CD4-positive, alpha-beta T cell treated with Interleukin-12 subunit alpha and Interleukin-12 subunit beta, for 1 hour (primary cell): ENCODE data around the gene VWA2.

Experiments
- DNase-seq: peaks from one replicate; pipeline ENCODE4 v3.0.0-alpha.2; 2020

VWA2 gene

DNA sequence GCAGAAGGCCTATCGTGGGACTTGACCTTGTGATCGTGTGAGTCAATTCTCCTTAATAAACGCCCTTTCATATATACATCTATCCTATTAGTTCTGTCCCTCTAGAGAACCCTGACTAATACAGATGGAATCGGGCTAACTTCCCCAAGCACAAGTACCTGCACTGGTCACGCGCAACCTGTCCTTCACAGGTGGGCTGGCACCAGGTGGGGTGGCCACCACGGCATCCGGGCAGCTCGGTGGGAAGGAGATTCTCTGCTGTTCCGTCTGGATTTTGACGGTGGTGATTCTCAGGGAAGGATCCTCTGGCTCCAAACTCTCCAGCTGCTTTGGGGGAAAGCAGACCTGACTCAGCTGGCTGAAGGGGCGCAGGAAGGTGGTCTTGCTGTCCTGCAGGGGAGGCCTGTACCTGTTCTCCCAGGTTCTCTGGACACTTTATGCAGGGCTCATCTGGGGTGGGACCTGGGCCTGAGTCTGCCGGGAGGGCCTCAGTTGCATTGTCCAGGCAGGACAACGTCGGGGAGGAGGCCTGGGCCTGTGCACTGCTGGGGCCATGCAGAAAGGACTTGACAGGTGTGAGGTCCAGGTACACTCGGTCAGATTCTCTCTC is 61.1 kb downstream of the VWA2 start:
- DNase-seq, result no peak

DNA sequence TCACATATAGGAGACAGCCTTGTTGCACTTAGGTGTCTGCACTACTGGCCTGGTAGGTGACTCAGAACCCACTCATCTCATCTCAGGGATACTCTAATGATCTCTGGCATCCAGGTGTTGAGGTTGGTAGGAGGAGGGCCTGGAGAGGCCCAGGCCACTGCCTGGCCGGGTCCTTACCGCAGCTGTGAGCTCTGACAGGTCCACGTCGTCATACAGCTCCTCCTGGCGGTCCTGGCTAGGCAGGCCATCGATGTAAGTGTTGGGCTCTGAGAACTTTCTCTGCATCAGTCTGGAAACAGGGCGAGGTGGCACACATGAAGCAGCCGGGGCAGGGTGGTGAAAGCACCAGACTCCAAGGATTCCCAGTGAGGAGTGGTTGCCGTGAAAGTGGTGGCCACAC is 62.1 kb downstream of the VWA2 start:
- DNase-seq, result no peak

DNA sequence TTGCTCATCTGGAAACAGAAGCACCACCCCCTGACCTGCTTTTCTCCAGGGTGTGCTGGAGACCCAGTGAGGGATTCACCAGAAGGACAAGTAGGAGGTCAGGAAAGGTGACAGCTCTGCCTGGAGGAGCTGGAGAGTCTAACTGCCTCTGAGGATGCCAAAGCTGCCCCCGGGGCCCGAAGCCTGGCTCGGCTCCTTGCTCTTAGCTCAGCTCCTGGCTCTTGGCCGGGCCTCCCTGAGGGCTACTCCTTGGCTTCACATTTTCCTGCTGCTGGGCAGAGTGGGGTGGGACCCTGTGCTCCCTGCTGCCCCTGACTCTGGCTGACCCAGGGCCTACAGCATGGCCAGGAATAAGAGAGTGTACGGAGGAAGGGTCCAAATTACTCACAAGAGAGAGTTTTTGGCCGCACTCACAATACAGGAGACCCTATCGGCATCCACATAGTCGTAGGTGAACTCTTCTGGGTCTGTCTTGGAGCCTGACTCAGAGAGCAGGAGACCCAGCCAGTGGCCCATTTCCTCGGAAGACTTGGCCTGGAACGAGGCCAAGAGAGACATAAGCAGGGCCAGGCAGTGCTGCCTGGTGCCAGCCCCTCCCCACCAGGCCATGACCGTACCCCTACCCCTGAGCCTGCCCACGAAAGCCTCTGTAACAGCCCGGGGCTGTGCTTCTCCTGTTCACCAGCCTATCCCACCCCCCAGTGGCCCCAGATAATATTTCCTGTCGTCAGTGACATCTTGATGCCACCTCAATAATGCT is 63.1 kb downstream of the VWA2 start:
- DNase-seq, result no peak

DNA sequence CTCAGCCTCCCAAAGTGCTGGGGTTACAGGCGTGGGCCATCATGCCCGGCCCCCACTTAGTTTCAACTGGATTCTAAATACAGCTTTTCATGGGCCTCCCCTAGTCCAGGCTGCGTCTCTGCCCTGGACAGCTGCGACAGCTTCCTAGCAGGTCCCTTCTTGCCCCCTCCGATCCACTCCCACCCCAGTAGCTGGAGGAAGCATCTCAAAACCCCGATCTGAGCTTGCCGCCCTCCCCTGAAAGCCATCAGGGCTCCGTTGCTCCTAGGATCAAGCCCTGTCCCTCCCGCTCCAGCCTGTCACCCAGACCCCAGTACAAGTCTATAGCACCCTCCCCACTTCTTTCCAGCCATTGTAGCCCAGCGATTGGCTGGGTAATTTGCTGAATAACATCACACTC is 64.5 kb downstream of the VWA2 start:
- no peak for DNase-seq

DNA sequence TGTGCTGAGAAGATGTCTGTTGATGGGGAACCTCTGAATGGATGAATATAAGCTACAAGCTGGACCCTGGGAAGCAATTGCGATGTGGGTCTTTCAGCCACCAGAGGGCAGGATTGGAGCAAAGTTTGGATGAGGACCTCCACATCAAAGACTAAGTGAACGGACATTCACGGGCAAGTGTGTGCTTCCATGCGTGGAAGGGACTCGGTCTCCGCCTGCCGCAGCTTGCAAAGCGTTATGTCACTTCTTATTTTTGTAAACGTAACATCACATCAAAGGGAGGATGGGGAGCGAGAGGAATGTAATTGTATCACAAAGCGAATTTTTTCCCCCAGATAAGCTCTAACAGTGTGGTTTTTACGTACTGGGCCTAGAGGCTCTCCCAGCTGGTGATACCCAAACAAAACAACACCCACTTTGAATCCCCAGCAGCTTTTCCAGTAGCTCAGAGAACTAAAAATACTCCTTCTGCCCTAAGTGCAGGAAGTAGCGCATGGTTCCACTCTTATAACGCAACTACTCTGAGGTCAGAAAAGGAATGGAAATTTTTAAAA is 65.0 kb downstream of the VWA2 start:
- peak; percentile 71 for DNase-seq

DNA sequence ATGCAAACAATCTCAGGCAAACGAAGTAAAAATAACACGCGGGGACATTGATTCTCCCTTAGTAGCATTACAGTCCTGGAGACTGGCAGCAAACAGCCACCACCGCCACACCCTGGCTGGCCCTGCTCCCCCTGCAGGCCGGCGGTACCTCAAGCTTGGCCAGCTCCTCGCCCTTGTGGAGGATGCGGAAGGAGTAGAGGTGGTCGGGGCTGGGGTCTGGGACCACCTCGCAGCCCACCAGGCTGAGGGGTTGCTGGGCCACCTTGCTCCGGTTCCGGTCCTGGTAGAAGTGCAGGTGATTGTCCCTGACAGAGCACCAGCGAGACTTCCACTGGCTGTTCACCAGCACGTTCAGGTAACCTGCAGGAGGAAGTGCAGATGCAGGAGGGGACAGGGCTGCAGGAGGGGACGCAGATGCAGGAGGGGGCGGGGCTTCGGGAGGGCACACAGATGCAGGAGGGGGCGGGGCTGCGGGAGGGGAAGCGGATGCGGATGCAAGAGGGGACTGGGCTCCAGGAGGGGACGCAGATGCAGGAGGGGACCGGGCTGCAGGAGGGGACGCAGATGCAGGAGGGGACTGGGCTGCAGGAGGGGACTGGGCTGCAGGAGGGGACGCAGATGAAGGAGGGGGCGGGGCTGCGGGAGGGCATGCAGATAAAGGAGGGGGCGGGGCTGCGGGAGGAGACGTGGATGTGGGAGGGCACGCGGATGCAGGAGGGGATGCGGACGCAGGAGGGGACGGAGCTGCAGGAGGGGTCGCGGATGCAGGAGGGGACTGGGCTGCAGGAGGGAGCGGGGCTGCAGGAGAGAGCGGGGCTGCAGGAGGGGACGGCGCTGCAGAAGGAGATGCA is 65.7 kb downstream of the VWA2 start:
- peak; percentile 66 for DNase-seq

DNA sequence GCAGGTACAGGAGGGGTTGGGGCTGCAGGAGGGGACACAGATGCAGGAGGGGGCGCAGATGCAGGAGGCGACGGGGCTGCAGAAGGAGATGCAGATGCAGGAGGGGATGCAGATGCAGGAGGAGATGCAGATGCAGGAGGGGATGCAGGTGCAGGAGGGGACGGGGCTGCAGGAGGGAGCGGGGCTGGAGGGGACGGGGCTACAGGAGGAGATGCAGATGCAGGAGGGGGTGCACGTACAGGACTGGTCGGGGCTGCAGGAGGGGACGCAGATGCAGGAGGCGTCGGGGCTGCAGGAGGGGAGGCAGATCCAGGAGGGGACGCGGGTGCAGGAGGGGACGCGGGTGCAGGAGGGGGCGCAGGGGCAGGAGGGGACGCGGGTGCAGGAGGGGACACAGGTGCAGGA is 66.5 kb downstream of the VWA2 start:
- DNase-seq, result no peak

DNA sequence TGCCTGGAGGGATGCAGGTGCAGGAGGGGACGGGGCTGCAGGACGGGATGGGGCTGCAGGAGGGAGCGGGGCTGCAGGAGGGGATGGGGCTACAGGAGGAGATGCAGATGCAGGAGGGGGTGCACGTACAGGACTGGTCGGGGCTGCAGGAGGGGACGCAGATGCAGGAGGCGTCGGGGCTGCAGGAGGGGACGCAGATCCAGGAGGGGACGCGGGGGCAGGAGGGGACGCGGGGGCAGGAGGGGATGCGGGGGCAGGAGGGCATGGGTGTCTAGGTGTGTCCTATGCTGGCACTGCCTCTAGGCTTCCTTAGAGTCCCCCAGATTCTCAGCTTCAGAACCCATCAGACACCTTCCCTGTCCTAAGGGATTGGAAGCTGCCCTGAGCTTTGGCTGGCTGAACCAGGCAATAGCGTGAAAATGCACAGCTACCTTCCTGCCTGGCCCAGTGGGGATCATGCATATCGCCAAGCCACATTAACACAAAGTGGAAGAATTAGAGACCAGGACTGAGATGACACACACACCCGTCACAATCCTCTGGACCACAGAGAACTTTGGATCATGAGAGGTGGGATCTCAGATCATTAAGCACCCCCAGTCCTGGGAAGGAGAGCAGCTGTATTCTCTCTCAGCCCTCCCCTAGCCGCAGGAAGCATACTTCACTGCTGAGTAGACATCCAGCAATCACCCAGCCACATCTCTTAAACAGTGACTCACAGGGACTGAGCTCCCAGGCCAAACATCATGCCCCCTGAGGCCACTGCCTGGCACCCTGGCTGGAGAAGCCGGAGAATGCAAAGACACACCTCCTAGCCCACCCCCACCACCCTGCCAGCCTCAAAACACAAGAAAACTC is 67.3 kb downstream of the VWA2 start:
- no peak for DNase-seq

DNA sequence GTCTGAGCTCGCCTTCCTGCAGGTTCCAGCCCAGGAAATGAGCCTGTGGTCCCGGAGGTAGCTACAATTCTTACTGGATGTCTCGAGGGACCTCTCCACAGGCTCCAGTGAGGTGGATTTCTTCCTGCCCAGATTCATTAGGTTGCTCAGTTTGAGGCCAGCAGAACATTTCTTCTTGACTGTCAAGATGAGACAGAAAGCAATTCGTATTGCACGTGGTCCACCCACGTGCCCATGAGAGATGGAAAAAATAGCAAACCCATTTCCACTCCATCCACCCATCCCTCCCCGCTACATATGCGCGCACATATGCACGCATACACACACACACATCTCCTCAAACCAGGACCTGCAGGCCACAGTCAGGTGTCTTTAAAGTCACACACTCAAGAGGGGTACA is 68.7 kb downstream of the VWA2 start:
- DNase-seq, result no peak

DNA sequence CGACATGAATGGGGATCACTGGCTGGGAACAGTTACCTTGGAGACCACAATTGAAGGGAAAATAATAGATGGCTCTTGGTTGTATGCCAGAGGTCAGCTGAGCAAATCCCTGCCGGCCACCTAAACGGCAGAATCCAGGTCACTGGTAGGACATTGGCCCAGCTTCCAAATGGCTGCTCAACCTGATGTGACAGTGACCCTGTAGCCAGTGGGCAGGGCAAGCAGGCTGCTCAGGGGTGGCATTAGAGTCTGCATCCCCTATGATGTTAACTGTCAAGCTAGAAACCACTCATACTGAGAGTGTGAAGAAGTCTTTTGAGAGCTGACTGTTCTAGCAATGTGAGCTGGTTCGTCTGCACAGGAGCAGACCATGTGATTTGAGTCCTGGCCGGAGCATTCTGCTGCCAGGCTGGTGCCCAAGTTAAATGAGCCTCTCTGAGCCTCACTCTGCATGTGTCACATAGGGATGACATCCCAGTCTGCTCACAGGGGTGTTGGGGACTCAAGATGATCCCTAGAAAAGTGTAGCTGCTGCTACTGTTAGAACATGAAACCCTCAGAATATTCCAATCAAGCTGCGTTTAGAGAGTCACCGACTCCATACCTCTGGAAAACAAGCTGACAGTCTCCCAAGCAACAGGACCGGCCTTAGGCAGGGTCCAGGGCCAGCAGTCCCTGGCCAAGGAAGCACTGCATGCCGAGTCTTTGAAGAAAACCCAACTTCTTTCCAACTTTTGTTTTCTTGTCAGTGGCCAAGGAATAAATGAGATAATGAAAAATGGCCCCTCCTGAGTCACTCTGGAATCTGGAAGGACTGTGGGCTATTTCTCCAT is 69.7 kb downstream of the VWA2 start:
- no peak for DNase-seq

DNA sequence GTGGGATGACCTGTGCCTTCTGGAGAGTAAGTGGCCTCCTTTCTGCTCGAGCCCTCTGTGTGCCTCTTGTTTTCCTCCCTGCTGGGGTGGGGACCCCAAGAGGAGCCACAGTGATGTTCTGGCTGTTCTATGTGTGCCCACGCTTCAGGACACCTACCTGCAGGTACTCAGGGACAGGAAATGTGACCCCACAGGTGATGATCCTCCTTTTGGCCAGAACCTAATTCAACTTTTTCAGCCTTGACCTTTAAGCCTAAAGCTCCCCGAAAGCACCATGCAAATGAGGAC is 70.3 kb downstream of the VWA2 start:
- no peak for DNase-seq

DNA sequence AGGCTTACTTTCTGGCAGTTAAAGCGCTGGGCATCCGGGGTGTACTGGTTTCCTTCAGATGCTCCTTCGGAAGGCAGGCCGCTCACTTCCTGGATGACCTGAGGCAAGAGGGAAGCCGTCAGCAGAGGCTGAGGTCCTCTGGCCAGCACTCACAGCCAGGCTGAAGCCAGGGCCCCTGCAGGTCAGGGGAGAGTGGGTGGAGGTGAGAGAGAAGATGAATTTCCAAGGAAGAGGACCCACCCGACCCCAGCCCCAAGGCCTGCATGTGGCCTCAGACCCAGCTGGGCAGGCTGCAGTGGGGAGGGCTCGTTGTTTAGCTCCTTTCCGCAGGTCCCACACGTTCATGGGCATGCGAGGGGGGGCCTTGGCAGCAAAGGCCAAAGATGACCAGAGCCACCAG is 71.3 kb downstream of the VWA2 start:
- no peak for DNase-seq

DNA sequence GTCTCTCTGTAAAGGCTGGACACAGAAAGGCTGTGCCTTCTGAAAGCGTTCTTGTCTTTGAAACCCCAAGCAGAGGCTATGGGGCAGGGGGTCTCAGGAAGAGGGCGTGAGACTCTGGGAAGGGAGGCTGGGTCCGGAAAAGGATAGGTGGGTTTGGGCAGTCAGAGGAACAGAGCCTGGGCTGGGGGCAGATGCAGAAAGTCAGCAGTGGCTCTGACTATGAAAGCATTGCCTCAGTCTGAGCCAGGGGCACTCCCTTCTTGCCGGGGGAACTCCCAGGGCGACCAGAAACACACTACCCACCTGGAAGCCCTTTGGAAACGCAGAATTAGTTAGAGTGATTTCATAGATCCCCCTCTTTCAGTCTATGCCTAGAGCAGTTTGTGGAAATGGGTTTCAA is 72.0 kb downstream of the VWA2 start:
- no peak for DNase-seq

DNA sequence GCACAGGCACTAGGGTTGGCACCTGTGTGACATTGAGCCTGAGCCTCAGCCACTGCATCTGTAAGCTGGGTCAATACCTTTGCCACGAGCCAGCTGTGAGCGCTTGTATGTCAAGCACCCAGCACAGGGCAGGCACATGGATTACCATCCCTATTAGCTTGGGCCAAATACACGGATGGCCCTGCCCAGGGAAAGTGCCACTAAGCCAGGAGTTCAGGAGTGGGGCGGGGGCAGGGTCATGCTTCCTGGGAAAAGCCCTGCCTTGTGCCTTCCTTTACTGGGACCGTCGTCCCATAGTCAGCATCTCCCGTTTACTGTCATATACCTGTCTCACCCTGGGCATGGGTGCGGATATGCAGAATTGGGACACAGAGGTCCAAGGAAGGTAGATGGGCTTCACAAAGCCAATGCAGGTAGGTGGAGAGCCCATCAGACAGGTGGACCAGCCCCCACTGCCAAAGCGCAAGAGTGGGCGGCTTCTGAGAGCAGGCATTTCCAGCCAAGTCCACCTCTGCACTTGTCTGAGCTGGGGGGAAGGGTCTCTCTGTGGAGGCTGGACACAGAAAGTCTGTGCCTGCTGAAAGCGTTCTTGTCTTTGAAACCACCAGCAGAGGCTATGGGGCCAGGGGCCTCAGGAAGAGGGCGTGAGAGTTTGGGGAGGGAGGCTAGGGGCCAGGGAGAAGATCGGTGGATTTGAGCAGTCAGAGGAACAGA is 72.6 kb downstream of the VWA2 start:
- no peak for DNase-seq

DNA sequence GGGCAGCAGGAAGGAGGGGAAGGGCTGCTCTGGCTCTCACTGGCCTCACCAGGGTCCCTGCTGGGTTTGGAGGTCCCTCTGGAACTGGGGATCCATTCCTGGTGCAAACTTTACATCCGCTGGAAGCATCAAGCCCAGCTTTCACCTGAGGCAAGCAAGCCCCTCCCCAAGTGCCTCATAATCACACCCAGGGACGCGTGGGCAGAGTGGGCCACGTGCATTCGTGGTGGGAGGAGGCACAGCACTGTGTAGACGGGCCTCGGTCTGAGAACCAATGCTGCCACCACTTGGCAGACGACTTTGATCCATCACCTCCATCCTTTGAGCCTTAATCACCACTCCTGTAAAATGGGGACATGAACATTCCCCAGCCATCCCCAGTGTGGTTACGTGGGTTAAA is 74.1 kb downstream of the VWA2 start:
- no peak for DNase-seq

DNA sequence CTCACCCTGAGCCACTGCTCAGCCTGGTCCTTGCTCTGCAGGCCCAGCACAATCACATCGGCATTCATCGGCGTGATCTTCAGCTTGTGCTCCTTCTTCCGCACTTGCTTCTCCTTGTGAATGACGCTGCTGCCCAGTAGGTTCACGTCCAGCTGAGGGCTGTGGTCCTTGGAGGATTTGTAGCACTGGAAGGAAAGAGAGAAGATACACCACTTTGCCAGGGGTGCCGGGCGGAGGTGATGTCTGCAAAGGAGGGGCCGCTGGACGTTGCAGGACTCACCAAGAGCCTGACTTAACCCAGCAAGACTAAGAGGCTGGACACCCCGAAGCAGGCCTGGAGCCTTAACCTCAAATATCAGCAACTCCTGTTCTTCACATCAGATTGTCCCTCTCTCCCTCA is 74.8 kb downstream of the VWA2 start:
- DNase-seq, result no peak

DNA sequence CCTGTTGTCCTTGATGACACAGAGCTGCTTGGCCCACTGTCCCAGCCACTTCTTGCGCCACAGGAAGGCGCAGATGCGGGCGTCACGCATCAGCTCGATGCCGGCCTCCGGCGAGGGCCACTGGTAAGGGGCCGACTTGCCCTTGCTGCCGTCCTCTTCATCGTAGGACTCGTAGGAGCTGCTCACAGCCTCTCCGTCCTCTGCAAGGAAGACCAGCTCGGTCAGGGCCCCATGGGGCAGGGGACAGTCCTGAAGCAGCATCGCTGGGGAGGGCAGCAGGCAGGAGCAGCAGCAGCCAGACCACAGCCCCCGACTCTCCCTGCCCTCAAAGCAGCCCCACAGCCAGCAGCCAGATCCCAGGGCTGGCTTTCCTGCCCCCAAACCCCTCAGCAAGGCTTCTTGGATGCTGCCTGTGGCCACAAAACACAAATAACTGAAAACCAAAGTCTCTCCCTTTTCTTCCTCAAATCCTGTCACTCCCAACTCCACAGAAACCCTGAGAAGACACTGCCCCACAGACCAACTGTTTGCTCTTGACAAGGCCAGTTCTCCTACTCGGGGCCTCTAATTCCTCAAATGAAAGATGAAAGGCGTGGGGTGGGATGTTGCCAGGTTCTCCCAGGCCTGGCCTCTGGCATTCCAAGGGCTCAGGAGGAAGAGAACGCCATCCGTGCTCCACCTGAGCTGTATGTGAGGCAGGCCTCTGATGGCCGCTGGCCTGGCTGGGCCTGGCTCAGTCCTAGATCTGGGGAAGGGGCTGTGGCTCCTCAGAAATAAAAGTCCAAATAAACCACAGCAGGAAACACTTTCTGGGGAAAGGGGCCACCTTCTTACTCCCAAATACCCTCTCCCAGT is 76.7 kb downstream of the VWA2 start:
- no peak for DNase-seq

DNA sequence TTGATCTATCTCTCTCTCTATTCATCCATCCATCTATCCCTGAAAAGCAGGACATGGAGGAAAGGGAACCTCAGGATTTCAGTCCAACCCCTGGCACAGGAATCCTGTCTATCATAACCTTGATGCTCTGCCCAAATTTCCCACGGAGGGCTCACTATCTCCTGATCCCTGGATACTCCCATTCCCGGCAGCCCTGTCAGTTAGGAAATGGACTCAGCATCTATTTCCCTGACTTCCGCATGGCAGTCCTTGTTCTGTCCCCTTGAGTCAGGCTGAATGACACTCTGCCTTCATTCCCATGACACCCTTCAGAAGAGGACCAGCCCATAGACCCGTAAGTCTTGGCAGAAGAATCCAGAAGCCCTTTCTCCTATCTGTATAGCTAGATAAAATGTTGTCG is 77.7 kb downstream of the VWA2 start:
- DNase-seq, result no peak

DNA sequence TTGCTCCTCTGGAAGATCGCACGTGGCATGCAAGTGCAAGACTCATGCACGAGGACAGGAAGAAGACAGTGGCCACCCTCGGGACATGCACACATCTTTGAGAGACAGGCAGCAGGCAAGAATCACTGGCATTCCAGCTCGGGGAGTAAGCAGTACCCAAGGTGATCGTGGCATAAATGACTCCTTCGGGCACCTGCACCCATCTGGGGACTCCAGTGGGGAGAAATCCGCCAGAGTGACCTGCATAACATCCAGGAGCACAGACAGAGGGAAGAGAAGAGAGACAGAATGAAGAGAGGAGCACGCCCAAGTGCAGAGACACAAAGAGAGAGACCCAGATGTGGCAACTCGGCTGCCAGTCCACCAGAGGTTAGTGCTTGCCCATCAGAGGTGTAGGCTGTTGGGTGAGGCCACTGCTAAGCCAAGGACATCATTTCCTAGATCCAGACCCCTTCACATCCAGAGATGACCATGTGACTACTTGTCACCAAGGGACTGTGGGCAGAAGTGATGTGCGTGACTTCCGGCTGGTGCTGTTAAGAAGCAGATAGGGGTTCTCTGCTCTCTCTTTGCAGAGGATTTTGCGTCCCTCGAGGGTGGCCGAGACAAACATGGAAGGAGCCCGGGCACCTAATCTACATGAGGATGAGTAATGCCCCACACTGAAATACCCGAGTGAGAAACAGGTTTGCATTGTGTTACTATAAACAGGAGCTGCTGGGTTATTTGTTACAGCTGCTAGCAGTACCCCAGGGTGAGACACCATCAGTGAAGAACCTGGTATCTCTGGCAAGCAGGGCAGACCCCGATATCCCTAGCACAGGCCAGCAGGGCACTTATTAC is 80.6 kb downstream of the VWA2 start:
- no peak for DNase-seq
